K562 (cell line): ENCODE results near the gene ENG. TPM values are rescaled to one million over a fixed set of nuclear protein-coding genes. Genes with fewer than 3 reads are reported as not detected.

ENCODE experiments used
- FUS ChIP-seq: fragments of 200-400 bp; formaldehyde crosslinking; optimal IDR thresholded peaks from 2 replicates; pipeline ENCODE3; 2017; ENCODE audit warnings: low read depth, low read length
- HNRNPL ChIP-seq: fragments of 200-400 bp; formaldehyde crosslinking; IDR thresholded peaks from 2 replicates; pipeline ENCODE4 v1.6.1; 2017; ENCODE audit warnings: low read depth, mild to moderate bottlenecking, low read length
- KDM1A ChIP-seq, 2 experiments: fragments of 450-650 bp; IDR thresholded peaks; 2 replicates each; pipeline ENCODE4 v1.6.1; 2016; ENCODE audit warnings: mild to moderate bottlenecking in 2 of 2
- L3MBTL2 ChIP-seq: fragments of 450-650 bp; IDR thresholded peaks from 2 replicates; pipeline ENCODE4 v1.6.1; 2016; ENCODE audit warnings: mild to moderate bottlenecking, moderate library complexity
- PCBP1 ChIP-seq: fragments of 200-400 bp; formaldehyde crosslinking; IDR thresholded peaks from 2 replicates; pipeline ENCODE4 v1.6.1; 2018; ENCODE audit warnings: mild to moderate bottlenecking, low read depth, low read length; ENCODE audit not compliant: poor library complexity, severe bottlenecking
- RBM39 ChIP-seq: fragments of 200-400 bp; formaldehyde crosslinking; optimal IDR thresholded peaks from 2 replicates; pipeline ENCODE3; 2018; ENCODE audit warnings: low read depth, low read length
- RCOR1 ChIP-seq, 2 experiments: IDR thresholded peaks; 2 replicates each; pipeline ENCODE4 v1.6.1; 2012; ENCODE audit warnings: low read depth in 2 of 2, low read length in 2 of 2, borderline replicate concordance in 1 of 2, improper control_type of control experiment in 1 of 2
- SMAD4 ChIP-seq: fragments of 250-450 bp; sonication (Bioruptor Pico); conservative IDR thresholded peaks from 2 replicates; pipeline ENCODE4 v1.8.0; 2021; ENCODE audit warnings: inconsistent platforms, mild to moderate bottlenecking, moderate library complexity
- STAG1 ChIP-seq: sonication (generic); formaldehyde crosslinking; IDR thresholded peaks from 2 replicates; pipeline ENCODE4 v1.5.0; 2020; ENCODE audit warnings: missing genetic modification reagents, borderline replicate concordance
- U2AF2 ChIP-seq: fragments of 200-400 bp; formaldehyde crosslinking; optimal IDR thresholded peaks from 2 replicates; pipeline ENCODE3; 2017; ENCODE audit warnings: low read depth, mild to moderate bottlenecking, low read length
- polyA plus RNA-seq, 8 experiments: library from polyadenylated mRNA; depleted of rRNA in 4 of 8; stranded (reverse) in 5 of 8; unstranded in 3 of 8; fragments of >200 nt; fragmentation: Nextera tagmentation in 2 of 8; fragmentation: Illumina TruSeq in 1 of 8; extraction: Ambion mirVana in 2 of 8; extraction: Trizol in 1 of 8; gene quantifications; 2 replicates each; pipeline versions ENCODE4 v1.2.1 to v1.2.3, GENCODE V29; 2011 to 2014; ENCODE audit warnings: inconsistent platforms in 1 of 8, missing spikeins in 1 of 8
- total RNA-seq, 7 experiments: library from RNA; depleted of rRNA in 6 of 7; stranded (reverse); fragments of >200 nt in 6 of 7; fragmentation: Illumina TruSeq in 2 of 7; extraction: Trizol in 2 of 7; gene quantifications; 2 replicates each; pipeline versions ENCODE4 v1.2.1 to v1.2.3, GENCODE V29; 2011 to 2021; ENCODE audit warnings: low replicate concordance in 1 of 7
- TF ChIP-seq, protein P1 (sequence below), 2 experiments: fragments of 450-650 bp in 1 of 2; IDR thresholded peaks; 2 replicates each; pipeline ENCODE4 v1.6.1; 2011 to 2017; ENCODE audit warnings: low read depth in 2 of 2, antibody characterized with exemption in 1 of 2, borderline replicate concordance in 1 of 2, low read length in 1 of 2, mild to moderate bottlenecking in 1 of 2, mixed read lengths in 1 of 2; ENCODE audit not compliant: control insufficient read depth in 1 of 2
- TF ChIP-seq, protein P2 (sequence below): fragments of 450-650 bp; formaldehyde crosslinking; IDR thresholded peaks from 2 replicates; pipeline ENCODE4 v1.4.0; 2020; ENCODE audit warnings: mild to moderate bottlenecking, mixed read lengths
- TF ChIP-seq, protein P3 (sequence below): sonication (generic); formaldehyde crosslinking; IDR thresholded peaks from 2 replicates; pipeline ENCODE4 v1.8.1; 2023; ENCODE audit warnings: mild to moderate bottlenecking, missing genetic modification reagents
- TF ChIP-seq, protein P4 (sequence below): fragments of 450-650 bp; IDR thresholded peaks from 2 replicates; pipeline ENCODE4 v1.6.1; 2018; ENCODE audit not compliant: partially characterized antibody

ENG gene
- total and polyA plus RNA-seq, 9 of the 15 experiments (the other 6 are each of a cell fraction or from before 2014, with no cell fraction given) = 0.04 to 0.40 (median 0.14) TPM; not detected in 1

DNA sequence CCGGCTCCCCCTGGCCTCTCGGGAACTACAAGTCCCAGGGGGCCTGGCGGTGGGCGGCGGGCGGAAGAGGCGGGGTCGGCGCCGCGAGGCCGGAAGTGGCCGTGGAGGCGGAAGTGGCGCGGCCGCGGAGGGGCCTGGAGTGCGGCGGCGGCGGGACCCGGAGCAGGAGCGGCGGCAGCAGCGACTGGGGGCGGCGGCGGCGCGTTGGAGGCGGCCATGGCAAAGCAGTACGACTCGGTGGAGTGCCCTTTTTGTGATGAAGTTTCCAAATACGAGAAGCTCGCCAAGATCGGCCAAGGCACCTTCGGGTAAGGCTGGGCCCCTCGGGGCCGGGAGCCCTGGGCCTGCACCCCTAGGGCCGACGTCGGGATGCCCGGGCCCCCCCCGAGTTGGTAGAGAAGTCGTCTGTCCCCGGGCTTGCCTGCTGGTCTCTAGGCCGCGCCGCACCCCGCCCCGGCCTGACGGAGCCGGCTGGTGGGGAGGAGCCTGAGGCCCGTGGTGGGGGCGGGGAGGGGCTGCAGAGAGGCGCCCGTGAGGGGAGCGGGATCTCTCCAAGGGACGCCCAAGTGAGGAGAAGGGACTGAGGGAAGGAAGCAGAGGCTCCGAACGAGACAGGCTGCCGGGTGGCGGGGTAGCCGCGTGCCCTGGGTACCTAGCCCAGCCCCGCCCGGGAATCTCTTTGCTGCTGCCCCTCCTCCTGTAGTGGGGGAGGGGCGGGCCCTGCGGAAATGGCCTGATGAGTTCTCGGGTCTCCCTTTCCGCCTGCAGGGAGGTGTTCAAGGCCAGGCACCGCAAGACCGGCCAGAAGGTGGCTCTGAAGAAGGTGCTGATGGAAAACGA lies 68.3 kb downstream of the ENG start, which contains the start of gene CDK9 (continued):
- 0 out of 2 replicates have a peak, but pooled peaks have one; percentile 5 for TF ChIP-seq L3MBTL2
- peak; percentile 72 for TF ChIP-seq RBM39
- no peak for TF ChIP-seq FUS
- TF ChIP-seq, protein P1, sequence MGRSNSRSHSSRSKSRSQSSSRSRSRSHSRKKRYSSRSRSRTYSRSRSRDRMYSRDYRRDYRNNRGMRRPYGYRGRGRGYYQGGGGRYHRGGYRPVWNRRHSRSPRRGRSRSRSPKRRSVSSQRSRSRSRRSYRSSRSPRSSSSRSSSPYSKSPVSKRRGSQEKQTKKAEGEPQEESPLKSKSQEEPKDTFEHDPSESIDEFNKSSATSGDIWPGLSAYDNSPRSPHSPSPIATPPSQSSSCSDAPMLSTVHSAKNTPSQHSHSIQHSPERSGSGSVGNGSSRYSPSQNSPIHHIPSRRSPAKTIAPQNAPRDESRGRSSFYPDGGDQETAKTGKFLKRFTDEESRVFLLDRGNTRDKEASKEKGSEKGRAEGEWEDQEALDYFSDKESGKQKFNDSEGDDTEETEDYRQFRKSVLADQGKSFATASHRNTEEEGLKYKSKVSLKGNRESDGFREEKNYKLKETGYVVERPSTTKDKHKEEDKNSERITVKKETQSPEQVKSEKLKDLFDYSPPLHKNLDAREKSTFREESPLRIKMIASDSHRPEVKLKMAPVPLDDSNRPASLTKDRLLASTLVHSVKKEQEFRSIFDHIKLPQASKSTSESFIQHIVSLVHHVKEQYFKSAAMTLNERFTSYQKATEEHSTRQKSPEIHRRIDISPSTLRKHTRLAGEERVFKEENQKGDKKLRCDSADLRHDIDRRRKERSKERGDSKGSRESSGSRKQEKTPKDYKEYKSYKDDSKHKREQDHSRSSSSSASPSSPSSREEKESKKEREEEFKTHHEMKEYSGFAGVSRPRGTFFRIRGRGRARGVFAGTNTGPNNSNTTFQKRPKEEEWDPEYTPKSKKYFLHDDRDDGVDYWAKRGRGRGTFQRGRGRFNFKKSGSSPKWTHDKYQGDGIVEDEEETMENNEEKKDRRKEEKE (IDR thresholded peaks at IDR 0.05; ENCODE audit: borderline replicate concordance in 1 of 2, control insufficient read depth in 1 of 2, low read depth in 2 of 2, low read length in 1 of 2) = no peak
- TF ChIP-seq, protein P2, sequence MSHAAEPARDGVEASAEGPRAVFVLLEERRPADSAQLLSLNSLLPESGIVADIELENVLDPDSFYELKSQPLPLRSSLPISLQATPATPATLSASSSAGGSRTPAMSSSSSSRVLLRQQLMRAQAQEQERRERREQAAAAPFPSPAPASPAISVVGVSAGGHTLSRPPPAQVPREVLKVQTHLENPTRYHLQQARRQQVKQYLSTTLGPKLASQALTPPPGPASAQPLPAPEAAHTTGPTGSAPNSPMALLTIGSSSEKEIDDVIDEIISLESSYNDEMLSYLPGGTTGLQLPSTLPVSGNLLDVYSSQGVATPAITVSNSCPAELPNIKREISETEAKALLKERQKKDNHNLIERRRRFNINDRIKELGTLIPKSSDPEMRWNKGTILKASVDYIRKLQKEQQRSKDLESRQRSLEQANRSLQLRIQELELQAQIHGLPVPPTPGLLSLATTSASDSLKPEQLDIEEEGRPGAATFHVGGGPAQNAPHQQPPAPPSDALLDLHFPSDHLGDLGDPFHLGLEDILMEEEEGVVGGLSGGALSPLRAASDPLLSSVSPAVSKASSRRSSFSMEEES = no peak
- no peak for TF ChIP-seq U2AF2
- 0 out of 2 replicates have a peak, but pooled peaks have one; percentile 37 for TF ChIP-seq SMAD4 (CRISPR knock-in tag)
- peak in 1 of 2 experiments; percentile 22; a peak in 1 of 4 replicates for TF ChIP-seq RCOR1 (IDR thresholded peaks at IDR 0.05; ENCODE audit: borderline replicate concordance in 1 of 2, low read depth in 2 of 2, low read length in 2 of 2)
- TF ChIP-seq HNRNPL = 0 out of 2 replicates have a peak, but pooled peaks have one; percentile 8
- TF ChIP-seq KDM1A (IDR thresholded peaks at IDR 0.05) = peak in 1 of 2 experiments; percentile 48; a peak in 1 of 4 replicates
- TF ChIP-seq PCBP1 = no peak
- TF ChIP-seq, protein P3, sequence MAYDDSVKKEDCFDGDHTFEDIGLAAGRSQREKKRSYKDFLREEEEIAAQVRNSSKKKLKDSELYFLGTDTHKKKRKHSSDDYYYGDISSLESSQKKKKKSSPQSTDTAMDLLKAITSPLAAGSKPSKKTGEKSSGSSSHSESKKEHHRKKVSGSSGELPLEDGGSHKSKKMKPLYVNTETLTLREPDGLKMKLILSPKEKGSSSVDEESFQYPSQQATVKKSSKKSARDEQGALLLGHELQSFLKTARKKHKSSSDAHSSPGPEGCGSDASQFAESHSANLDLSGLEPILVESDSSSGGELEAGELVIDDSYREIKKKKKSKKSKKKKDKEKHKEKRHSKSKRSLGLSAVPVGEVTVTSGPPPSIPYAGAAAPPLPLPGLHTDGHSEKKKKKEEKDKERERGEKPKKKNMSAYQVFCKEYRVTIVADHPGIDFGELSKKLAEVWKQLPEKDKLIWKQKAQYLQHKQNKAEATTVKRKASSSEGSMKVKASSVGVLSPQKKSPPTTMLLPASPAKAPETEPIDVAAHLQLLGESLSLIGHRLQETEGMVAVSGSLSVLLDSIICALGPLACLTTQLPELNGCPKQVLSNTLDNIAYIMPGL (CRISPR knock-in tag) = peak; percentile 69; the same call in 1 of the 2 replicates
- TF ChIP-seq STAG1 (CRISPR knock-in tag) = no peak
- TF ChIP-seq, protein P4, sequence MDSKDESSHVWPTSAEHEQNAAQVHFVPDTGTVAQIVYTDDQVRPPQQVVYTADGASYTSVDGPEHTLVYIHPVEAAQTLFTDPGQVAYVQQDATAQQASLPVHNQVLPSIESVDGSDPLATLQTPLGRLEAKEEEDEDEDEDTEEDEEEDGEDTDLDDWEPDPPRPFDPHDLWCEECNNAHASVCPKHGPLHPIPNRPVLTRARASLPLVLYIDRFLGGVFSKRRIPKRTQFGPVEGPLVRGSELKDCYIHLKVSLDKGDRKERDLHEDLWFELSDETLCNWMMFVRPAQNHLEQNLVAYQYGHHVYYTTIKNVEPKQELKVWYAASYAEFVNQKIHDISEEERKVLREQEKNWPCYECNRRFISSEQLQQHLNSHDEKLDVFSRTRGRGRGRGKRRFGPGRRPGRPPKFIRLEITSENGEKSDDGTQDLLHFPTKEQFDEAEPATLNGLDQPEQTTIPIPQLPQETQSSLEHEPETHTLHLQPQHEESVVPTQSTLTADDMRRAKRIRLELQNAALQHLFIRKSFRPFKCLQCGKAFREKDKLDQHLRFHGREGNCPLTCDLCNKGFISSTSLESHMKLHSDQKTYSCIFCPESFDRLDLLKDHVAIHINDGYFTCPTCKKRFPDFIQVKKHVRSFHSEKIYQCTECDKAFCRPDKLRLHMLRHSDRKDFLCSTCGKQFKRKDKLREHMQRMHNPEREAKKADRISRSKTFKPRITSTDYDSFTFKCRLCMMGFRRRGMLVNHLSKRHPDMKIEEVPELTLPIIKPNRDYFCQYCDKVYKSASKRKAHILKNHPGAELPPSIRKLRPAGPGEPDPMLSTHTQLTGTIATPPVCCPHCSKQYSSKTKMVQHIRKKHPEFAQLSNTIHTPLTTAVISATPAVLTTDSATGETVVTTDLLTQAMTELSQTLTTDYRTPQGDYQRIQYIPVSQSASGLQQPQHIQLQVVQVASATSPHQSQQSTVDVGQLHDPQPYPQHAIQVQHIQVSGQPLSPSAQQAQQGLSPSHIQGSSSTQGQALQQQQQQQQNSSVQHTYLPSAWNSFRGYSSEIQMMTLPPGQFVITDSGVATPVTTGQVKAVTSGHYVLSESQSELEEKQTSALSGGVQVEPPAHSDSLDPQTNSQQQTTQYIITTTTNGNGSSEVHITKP = peak; percentile 83
